ENCODE measurements around the gene RMI2. TPM values are rescaled to one million over a fixed set of nuclear protein-coding genes. Genes with fewer than 3 reads are reported as not detected.
A peak's percentile ranks its signal among the peaks of the same experiment; 100 is the strongest.

The RMI2 gene
- total and polyA plus RNA-seq, 4 donors: 0.28 to 8.5 (median 0.83) TPM

DNA sequence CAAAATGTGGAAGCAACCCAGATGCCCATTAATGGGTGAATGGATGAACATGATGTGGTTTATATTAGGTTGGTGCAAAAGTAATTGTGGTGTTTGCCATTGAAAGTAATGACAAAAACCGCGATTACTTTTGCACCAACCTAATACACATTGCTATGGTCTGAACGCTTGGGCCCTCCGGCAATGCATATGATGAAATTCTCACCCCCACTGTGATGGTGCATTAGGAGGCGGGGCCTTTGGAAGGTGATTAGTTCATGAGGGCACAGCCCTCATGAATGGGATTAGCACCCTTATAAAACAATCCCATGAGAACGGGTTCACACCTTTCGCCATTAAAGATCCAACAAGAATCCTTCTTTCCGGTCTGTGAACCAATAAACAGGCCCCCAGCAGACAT lies 38.9 kb upstream of the RMI2 start:
- H3K4me1 ChIP-seq (ENCODE audit: control insufficient read depth in 4 of 4, insufficient read depth in 4 of 4, low read length in 3 of 4): peaks cover 0 to 5% (median 1%) of the 10 kb centered on the region in 4 donors
- H3K4me3 ChIP-seq (ENCODE audit: low read depth in 1 of 3, low read length in 3 of 3): no peak overlapping the region
- H3K27me3 ChIP-seq (ENCODE audit: control insufficient read depth in 4 of 4, insufficient read depth in 4 of 4, low read length in 3 of 4): no peaks in the 10 kb centered on the region
- no peaks in the 10 kb centered on the region for H3K9me3 ChIP-seq (ENCODE audit: control insufficient read depth in 4 of 4, low read length in 3 of 4)
- WGBS: 91% methylated on average over 8 of the region's 8 CpGs
- H3K9ac ChIP-seq (ENCODE audit: low read depth in 1 of 2, low read length in 2 of 2): no peak overlapping the region
- TF ChIP-seq RXRA (IDR thresholded peaks at IDR 0.05) (no peak), YY1 (IDR thresholded peaks at IDR 0.05) (no peak), EGR1 (IDR thresholded peaks at IDR 0.05; ENCODE audit: low read depth in 2 of 2) (no peak), NR2F2 (IDR thresholded peaks at IDR 0.05) (no peak), TAF1 (conservative IDR thresholded peaks at IDR 0.05) (no peak), FOXA1 (IDR thresholded peaks at IDR 0.05) (no peak), JUND (IDR thresholded peaks at IDR 0.05) (no peak), RAD21 (IDR thresholded peaks at IDR 0.05) (no peak), HNF4A (conservative IDR thresholded peaks at IDR 0.05) (no peak), FOXA2 (IDR thresholded peaks at IDR 0.05) (no peak)
- TF ChIP-seq, protein P1, sequence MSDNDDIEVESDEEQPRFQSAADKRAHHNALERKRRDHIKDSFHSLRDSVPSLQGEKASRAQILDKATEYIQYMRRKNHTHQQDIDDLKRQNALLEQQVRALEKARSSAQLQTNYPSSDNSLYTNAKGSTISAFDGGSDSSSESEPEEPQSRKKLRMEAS (IDR thresholded peaks at IDR 0.05): no peak
- TF ChIP-seq, protein P2, sequence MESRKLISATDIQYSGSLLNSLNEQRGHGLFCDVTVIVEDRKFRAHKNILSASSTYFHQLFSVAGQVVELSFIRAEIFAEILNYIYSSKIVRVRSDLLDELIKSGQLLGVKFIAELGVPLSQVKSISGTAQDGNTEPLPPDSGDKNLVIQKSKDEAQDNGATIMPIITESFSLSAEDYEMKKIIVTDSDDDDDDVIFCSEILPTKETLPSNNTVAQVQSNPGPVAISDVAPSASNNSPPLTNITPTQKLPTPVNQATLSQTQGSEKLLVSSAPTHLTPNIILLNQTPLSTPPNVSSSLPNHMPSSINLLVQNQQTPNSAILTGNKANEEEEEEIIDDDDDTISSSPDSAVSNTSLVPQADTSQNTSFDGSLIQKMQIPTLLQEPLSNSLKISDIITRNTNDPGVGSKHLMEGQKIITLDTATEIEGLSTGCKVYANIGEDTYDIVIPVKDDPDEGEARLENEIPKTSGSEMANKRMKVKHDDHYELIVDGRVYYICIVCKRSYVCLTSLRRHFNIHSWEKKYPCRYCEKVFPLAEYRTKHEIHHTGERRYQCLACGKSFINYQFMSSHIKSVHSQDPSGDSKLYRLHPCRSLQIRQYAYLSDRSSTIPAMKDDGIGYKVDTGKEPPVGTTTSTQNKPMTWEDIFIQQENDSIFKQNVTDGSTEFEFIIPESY (IDR thresholded peaks at IDR 0.05): no peak
- TF ChIP-seq, protein P3, sequence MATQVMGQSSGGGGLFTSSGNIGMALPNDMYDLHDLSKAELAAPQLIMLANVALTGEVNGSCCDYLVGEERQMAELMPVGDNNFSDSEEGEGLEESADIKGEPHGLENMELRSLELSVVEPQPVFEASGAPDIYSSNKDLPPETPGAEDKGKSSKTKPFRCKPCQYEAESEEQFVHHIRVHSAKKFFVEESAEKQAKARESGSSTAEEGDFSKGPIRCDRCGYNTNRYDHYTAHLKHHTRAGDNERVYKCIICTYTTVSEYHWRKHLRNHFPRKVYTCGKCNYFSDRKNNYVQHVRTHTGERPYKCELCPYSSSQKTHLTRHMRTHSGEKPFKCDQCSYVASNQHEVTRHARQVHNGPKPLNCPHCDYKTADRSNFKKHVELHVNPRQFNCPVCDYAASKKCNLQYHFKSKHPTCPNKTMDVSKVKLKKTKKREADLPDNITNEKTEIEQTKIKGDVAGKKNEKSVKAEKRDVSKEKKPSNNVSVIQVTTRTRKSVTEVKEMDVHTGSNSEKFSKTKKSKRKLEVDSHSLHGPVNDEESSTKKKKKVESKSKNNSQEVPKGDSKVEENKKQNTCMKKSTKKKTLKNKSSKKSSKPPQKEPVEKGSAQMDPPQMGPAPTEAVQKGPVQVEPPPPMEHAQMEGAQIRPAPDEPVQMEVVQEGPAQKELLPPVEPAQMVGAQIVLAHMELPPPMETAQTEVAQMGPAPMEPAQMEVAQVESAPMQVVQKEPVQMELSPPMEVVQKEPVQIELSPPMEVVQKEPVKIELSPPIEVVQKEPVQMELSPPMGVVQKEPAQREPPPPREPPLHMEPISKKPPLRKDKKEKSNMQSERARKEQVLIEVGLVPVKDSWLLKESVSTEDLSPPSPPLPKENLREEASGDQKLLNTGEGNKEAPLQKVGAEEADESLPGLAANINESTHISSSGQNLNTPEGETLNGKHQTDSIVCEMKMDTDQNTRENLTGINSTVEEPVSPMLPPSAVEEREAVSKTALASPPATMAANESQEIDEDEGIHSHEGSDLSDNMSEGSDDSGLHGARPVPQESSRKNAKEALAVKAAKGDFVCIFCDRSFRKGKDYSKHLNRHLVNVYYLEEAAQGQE (IDR thresholded peaks at IDR 0.05): no peak
- TF ChIP-seq, protein P4, sequence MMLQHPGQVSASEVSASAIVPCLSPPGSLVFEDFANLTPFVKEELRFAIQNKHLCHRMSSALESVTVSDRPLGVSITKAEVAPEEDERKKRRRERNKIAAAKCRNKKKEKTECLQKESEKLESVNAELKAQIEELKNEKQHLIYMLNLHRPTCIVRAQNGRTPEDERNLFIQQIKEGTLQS (IDR thresholded peaks at IDR 0.05): no peak
- no peak for DNase-seq (ENCODE audit: low spot score)
- no peak overlapping the region for H3K27ac ChIP-seq (ENCODE audit: low read depth in 1 of 2, low read length in 2 of 2)
- H3K36me3 ChIP-seq (ENCODE audit: control insufficient read depth in 4 of 4, insufficient read depth in 3 of 4, low read depth in 1 of 4, low read length in 3 of 4): no peaks in the 10 kb centered on the region

DNA sequence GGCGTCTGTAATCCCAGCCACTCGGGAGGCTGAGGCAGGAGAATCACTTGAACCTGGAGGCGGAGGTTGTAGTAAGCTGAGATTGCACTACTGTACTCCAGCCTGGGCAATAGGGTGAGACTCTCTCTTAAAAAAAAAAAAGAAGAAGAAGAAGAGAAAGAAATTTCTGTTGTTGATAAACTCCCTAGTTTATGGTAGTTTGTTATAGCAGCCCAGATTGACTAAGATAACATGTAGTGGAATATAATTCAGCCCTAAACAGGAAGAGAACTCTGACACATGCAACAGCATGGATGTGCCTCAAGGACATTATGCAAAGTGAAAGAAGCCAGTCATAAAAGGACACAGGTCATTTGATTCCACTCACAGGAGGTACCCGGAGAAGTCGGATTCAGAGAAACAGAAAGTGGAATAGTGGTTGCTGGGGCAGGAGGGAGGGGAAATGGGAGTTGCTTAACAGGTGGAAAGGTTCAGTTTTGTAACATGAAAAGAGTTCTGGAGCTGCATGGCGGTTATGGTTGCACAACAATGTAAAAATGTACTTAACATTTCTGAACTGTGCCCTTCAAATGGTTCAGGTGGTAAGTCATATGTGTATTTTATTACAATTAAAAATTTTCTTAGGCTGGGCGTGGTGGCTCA lies 38.1 kb upstream of the RMI2 start:
- Histone ChIP-seq H3K4me1 (ENCODE audit: control insufficient read depth in 4 of 4, insufficient read depth in 4 of 4, low read length in 3 of 4) (peaks cover 0 to 5% (median 1%) of the 10 kb centered on the region in 4 donors), H3K27ac (ENCODE audit: low read depth in 1 of 2, low read length in 2 of 2) (peak overlapping the region; percentile 17 to 58)
- WGBS: 61% methylated on average over 7 of the region's 7 CpGs

More for the DNA sequence above, 38.1 kb upstream of the RMI2 start:
- DNase-seq (ENCODE audit: low spot score): no peak
- Histone ChIP-seq H3K4me3 (ENCODE audit: low read depth in 1 of 3, low read length in 3 of 3) (no peak overlapping the region), H3K36me3 (ENCODE audit: control insufficient read depth in 4 of 4, insufficient read depth in 3 of 4, low read depth in 1 of 4, low read length in 3 of 4) (no peaks in the 10 kb centered on the region), H3K9me3 (ENCODE audit: control insufficient read depth in 4 of 4, low read length in 3 of 4) (no peaks in the 10 kb centered on the region), H3K9ac (ENCODE audit: low read depth in 1 of 2, low read length in 2 of 2) (no peak overlapping the region), H3K27me3 (ENCODE audit: control insufficient read depth in 4 of 4, insufficient read depth in 4 of 4, low read length in 3 of 4) (no peaks in the 10 kb centered on the region)
- no peak for TF ChIP-seq TAF1 (conservative IDR thresholded peaks at IDR 0.05)
- TF ChIP-seq YY1 (IDR thresholded peaks at IDR 0.05): peak; percentile 92
- TF ChIP-seq RXRA (IDR thresholded peaks at IDR 0.05): peak; percentile 86 to 95
- TF ChIP-seq, protein P3 (IDR thresholded peaks at IDR 0.05): no peak
- peak; percentile 56 for TF ChIP-seq HNF4G (IDR thresholded peaks at IDR 0.05)
- TF ChIP-seq NR2F2 (IDR thresholded peaks at IDR 0.05): peak; percentile 47
- TF ChIP-seq RAD21 (IDR thresholded peaks at IDR 0.05): peak; percentile 44 to 53
- TF ChIP-seq FOXA1 (IDR thresholded peaks at IDR 0.05): peak; percentile 20
- TF ChIP-seq JUND (IDR thresholded peaks at IDR 0.05): peak; percentile 42 to 63
- TF ChIP-seq, protein P4 (IDR thresholded peaks at IDR 0.05): peak; percentile 56
- TF ChIP-seq, protein P5, sequence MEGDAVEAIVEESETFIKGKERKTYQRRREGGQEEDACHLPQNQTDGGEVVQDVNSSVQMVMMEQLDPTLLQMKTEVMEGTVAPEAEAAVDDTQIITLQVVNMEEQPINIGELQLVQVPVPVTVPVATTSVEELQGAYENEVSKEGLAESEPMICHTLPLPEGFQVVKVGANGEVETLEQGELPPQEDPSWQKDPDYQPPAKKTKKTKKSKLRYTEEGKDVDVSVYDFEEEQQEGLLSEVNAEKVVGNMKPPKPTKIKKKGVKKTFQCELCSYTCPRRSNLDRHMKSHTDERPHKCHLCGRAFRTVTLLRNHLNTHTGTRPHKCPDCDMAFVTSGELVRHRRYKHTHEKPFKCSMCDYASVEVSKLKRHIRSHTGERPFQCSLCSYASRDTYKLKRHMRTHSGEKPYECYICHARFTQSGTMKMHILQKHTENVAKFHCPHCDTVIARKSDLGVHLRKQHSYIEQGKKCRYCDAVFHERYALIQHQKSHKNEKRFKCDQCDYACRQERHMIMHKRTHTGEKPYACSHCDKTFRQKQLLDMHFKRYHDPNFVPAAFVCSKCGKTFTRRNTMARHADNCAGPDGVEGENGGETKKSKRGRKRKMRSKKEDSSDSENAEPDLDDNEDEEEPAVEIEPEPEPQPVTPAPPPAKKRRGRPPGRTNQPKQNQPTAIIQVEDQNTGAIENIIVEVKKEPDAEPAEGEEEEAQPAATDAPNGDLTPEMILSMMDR (IDR thresholded peaks at IDR 0.05; ENCODE audit: low read depth, low read length, missing input control): no peak
- TF ChIP-seq, protein P1 (IDR thresholded peaks at IDR 0.05): no peak
- TF ChIP-seq EGR1 (IDR thresholded peaks at IDR 0.05; ENCODE audit: low read depth in 2 of 2): peak in 1 of 2 donors; percentile 14
- TF ChIP-seq HNF4A (conservative IDR thresholded peaks at IDR 0.05): peak; percentile 83 to 86
- peak; percentile 92 for TF ChIP-seq SP1 (IDR thresholded peaks at IDR 0.05)
- TF ChIP-seq FOXA2 (IDR thresholded peaks at IDR 0.05): peak; percentile 46

Data from liver (tissue), 9 donors.